Measurements from ENCODE around the gene IGFBP7.

IGFBP7 gene

GRCh38 chr4:57109847-57110639, at the start of gene IGFBP7:
Gene IGFBP7 (minus strand): TSS chr4:57110385. CDS start chr4:57110351, 34 bp downstream.
- no peak for DNase-seq (ENCODE audit: low spot score)

GRCh38 chr4:57159866-57160265, 49.7 kb upstream of the IGFBP7 start:
- DNase-seq (ENCODE audit: low spot score) = no peak

GRCh38 chr4:57158762-57159161, 48.6 kb upstream of the IGFBP7 start:
- no peak for DNase-seq (ENCODE audit: low spot score)

- no peak for DNase-seq (ENCODE audit: low spot score)
Measured at GRCh38 chr4:57158221-57158620, 48.0 kb upstream of the IGFBP7 start.

GRCh38 chr4:57157596-57158137, 47.5 kb upstream of the IGFBP7 start:
- no peak for DNase-seq (ENCODE audit: low spot score)

GRCh38 chr4:57156242-57156990, 46.2 kb upstream of the IGFBP7 start:
- DNase-seq (ENCODE audit: low spot score) = no peak

- DNase-seq (ENCODE audit: low spot score) = no peak
Measured at GRCh38 chr4:57154926-57155325, 44.7 kb upstream of the IGFBP7 start.

- no peak for DNase-seq (ENCODE audit: low spot score)
Measured at GRCh38 chr4:57154191-57154590, 44.0 kb upstream of the IGFBP7 start.

GRCh38 chr4:57153207-57153606, 43.0 kb upstream of the IGFBP7 start:
- DNase-seq (ENCODE audit: low spot score) = no peak

GRCh38 chr4:57151481-57151880, 41.3 kb upstream of the IGFBP7 start:
- no peak for DNase-seq (ENCODE audit: low spot score)

- DNase-seq (ENCODE audit: low spot score) = no peak
Measured at GRCh38 chr4:57149833-57150232, 39.6 kb upstream of the IGFBP7 start.

GRCh38 chr4:57148831-57149505, 38.8 kb upstream of the IGFBP7 start:
- no peak for DNase-seq (ENCODE audit: low spot score)

GRCh38 chr4:57148177-57148576, 38.0 kb upstream of the IGFBP7 start:
- no peak for DNase-seq (ENCODE audit: low spot score)

- no peak for DNase-seq (ENCODE audit: low spot score)
Measured at GRCh38 chr4:57147335-57148060, 37.3 kb upstream of the IGFBP7 start.

GRCh38 chr4:57146444-57146843, 36.3 kb upstream of the IGFBP7 start:
- no peak for DNase-seq (ENCODE audit: low spot score)

GRCh38 chr4:57144466-57144865, 34.3 kb upstream of the IGFBP7 start:
- DNase-seq (ENCODE audit: low spot score) = no peak

GRCh38 chr4:57139783-57140182, 29.6 kb upstream of the IGFBP7 start:
- DNase-seq (ENCODE audit: low spot score) = no peak

GRCh38 chr4:57137261-57137660, 27.1 kb upstream of the IGFBP7 start:
- no peak for DNase-seq (ENCODE audit: low spot score)

GRCh38 chr4:57136281-57136680, 26.1 kb upstream of the IGFBP7 start:
- DNase-seq (ENCODE audit: low spot score) = no peak

GRCh38 chr4:57132743-57133137, 22.6 kb upstream of the IGFBP7 start:
- DNase-seq (ENCODE audit: low spot score) = no peak

- no peak for DNase-seq (ENCODE audit: low spot score)
Measured at GRCh38 chr4:57131849-57132742, 21.9 kb upstream of the IGFBP7 start.

Measured in left forelimb (tissue), 1 donor.